Lower leg skin (tissue), 4 donors: Measurements from ENCODE around the gene RLBP1. TPM values are rescaled to one million over a fixed set of nuclear protein-coding genes. Genes with fewer than 3 reads are reported as not detected.

Experiments used
- DNase-seq, 2 donors: peaks; one replicate each; pipeline ENCODE4 v3.0.0-alpha.2; 2019; ENCODE audit warnings: low spot score in 2 of 2
- H3K4me3 ChIP-seq: fragments of 200-600 bp; sonication (generic); 2 replicates; pipeline ENCODE4 v1.5.1; 2017; ENCODE audit warnings: mild to moderate bottlenecking, low read depth; ENCODE audit not compliant: poor library complexity, severe bottlenecking
- CTCF ChIP-seq, 3 donors: fragments of 450-650 bp; IDR thresholded peaks; one replicate each; pipeline ENCODE4 v1.5.1; 2016; ENCODE audit warnings: antibody characterized with exemption in 3 of 3, mild to moderate bottlenecking in 3 of 3, moderate library complexity in 2 of 3
- POLR2A ChIP-seq, 2 donors: fragments of 450-650 bp; IDR thresholded peaks; one replicate each; pipeline ENCODE4 v1.6.1; 2016 to 2017; ENCODE audit warnings: antibody characterized with exemption in 2 of 2, mild to moderate bottlenecking in 1 of 2, moderate library complexity in 1 of 2
- WGBS, 2 donors: methylation state at CpG; one replicate each; pipeline ENCODE4 v1.1.5; 2018; 5-methylcytosine and 5-hydroxymethylcytosine counted together
- intact Hi-C: fragments of 100-400 bp; cut with DNase I; formaldehyde crosslinking; loops from one replicate; pipeline ENCODE4 v1.15.0; 2023; ENCODE audit warnings: low total_unique reads
- total RNA-seq, 4 donors: library from RNA; depleted of rRNA; stranded (reverse); fragments of >200 nt; gene quantifications; one replicate each; pipeline ENCODE4 v1.1.0, GENCODE V29; 2016

RLBP1 gene
- total RNA-seq, 4 donors from 2014 or later: not detected

- intact Hi-C loops: no loop called here
- no peak for DNase-seq
- TF ChIP-seq POLR2A (IDR thresholded peaks at IDR 0.05) (no peak), CTCF (IDR thresholded peaks at IDR 0.05) (no peak)
- no peak overlapping the region for H3K4me3 ChIP-seq
- 43 to 46% methylated on average over 2 of the region's 2 CpGs for WGBS, 2 donors
These were observed 17.6 kb downstream of the RLBP1 start for GRCh38 chr15:89203705-89204273.

GRCh38 chr15:89201465-89202005, 19.8 kb downstream of the RLBP1 start:
- no peak overlapping the region for H3K4me3 ChIP-seq
- 84 to 92% methylated on average over 20 of the region's 20 CpGs for WGBS, 2 donors
- intact Hi-C loops: no loop called here
- no peak for TF ChIP-seq CTCF (IDR thresholded peaks at IDR 0.05)
- no peak for DNase-seq

- WGBS, 2 donors: 89 to 93% methylated on average over 12 of the region's 12 CpGs
- TF ChIP-seq CTCF (IDR thresholded peaks at IDR 0.05) (no peak), POLR2A (IDR thresholded peaks at IDR 0.05) (no peak)
- intact Hi-C loops: no loop called here
- H3K4me3 ChIP-seq: no peak overlapping the region
- no peak for DNase-seq
These were observed 21.2 kb downstream of the RLBP1 start for GRCh38 chr15:89200182-89200581.

- H3K4me3 ChIP-seq: no peak overlapping the region
- no peak for DNase-seq
- whole genome bisulfite sequencing, 2 donors: 67 to 75% methylated on average over 6 of the region's 6 CpGs
- TF ChIP-seq POLR2A (IDR thresholded peaks at IDR 0.05) (no peak), CTCF (IDR thresholded peaks at IDR 0.05) (no peak)
- intact Hi-C loops: no loop called here
These were observed 21.6 kb downstream of the RLBP1 start for GRCh38 chr15:89199746-89200145.

GRCh38 chr15:89198934-89199333, 22.4 kb downstream of the RLBP1 start:
- DNase-seq: no peak
- intact Hi-C loops: no loop called here
- no peak overlapping the region for H3K4me3 ChIP-seq
- TF ChIP-seq POLR2A (IDR thresholded peaks at IDR 0.05) (no peak), CTCF (IDR thresholded peaks at IDR 0.05) (no peak)
- WGBS, 2 donors: 73 to 85% methylated on average over 3 of the region's 3 CpGs

- no peak overlapping the region for H3K4me3 ChIP-seq
- no peak for TF ChIP-seq POLR2A (IDR thresholded peaks at IDR 0.05)
- no peak for TF ChIP-seq CTCF (IDR thresholded peaks at IDR 0.05)
- no peak for DNase-seq
- intact Hi-C loops: no loop called here
- 88 to 90% methylated on average over 2 of the region's 2 CpGs for WGBS, 2 donors
These were observed 23.2 kb downstream of the RLBP1 start for GRCh38 chr15:89198196-89198595.
